Large intestine (tissue), 12 donors: Measurements from ENCODE around the gene LMBR1L. TPM values are rescaled to one million over a fixed set of nuclear protein-coding genes. Genes with fewer than 3 reads are reported as not detected.

Source experiments
- DNase-seq, 2 donors: peaks; one replicate each; pipeline versions ENCODE4 v3.0.0 to v3.0.0-alpha.2; 2013
- H3K27ac ChIP-seq: one replicate; pipeline ENCODE4 v1.5.1; 2013; ENCODE audit warnings: low read length
- H3K27me3 ChIP-seq: 2 replicates; pipeline ENCODE4 v1.6.1; 2013; ENCODE audit warnings: low read length; ENCODE audit not compliant: control insufficient read depth, insufficient read depth
- H3K36me3 ChIP-seq: 2 replicates; pipeline ENCODE4 v1.6.1; 2013; ENCODE audit warnings: low read length; ENCODE audit not compliant: control insufficient read depth, insufficient read depth
- H3K4me1 ChIP-seq: one replicate; pipeline ENCODE4 v1.6.1; 2013; ENCODE audit warnings: low read length; ENCODE audit not compliant: control insufficient read depth, insufficient read depth
- H3K4me3 ChIP-seq: one replicate; pipeline ENCODE4 v1.5.1; 2013; ENCODE audit warnings: low read length
- H3K9me3 ChIP-seq: one replicate; pipeline ENCODE4 v1.6.1; 2013; ENCODE audit warnings: mild to moderate bottlenecking, low read depth, low read length, moderate library complexity; ENCODE audit not compliant: control insufficient read depth
- WGBS: methylation state at CpG from one replicate; pipeline ENCODE4 v1.1.5; 2013; ENCODE audit warnings: low lambda C conversion rate; ENCODE audit not compliant: insufficient coverage; 5-methylcytosine and 5-hydroxymethylcytosine counted together
- long read RNA-seq, 11 donors: transcript quantifications; one replicate each; lab custom pipeline, GENCODE V29; 2026
- polyA plus RNA-seq: library from polyadenylated mRNA; unstranded; fragments of 120-200 nt; gene quantifications from one replicate; pipeline ENCODE4 v1.2.1, GENCODE V29; 2013

The LMBR1L gene, protein sequence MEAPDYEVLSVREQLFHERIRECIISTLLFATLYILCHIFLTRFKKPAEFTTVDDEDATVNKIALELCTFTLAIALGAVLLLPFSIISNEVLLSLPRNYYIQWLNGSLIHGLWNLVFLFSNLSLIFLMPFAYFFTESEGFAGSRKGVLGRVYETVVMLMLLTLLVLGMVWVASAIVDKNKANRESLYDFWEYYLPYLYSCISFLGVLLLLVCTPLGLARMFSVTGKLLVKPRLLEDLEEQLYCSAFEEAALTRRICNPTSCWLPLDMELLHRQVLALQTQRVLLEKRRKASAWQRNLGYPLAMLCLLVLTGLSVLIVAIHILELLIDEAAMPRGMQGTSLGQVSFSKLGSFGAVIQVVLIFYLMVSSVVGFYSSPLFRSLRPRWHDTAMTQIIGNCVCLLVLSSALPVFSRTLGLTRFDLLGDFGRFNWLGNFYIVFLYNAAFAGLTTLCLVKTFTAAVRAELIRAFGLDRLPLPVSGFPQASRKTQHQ
- 111 TPM for polyA plus RNA-seq
- long read RNA-seq, donor 1, partial matches to known transcripts: 5 of 9 reads
- long read RNA-seq, donor 1, other reads (novel, unspliced or antisense): 0 of 9 reads
- long read RNA-seq, donor 2, partial matches to known transcripts: 13 of 21 reads
- long read RNA-seq, donor 2, other reads (novel, unspliced or antisense): 0 of 21 reads
- long read RNA-seq, donor 3: 0 reads
- long read RNA-seq, donor 4, partial matches to known transcripts: 0 of 1 reads
- long read RNA-seq, donor 4, other reads (novel, unspliced or antisense): 0 of 1 reads
- long read RNA-seq, donor 5, partial matches to known transcripts: 0 of 5 reads
- long read RNA-seq, donor 5, other reads (novel, unspliced or antisense): 0 of 5 reads
- long read RNA-seq, donor 6, transcript LMBR1L-221 (2 exons, 874 nt): major isoform, 8 of 10 reads
- long read RNA-seq, donor 6, partial matches to known transcripts: 0 of 10 reads
- long read RNA-seq, donor 6, other reads (novel, unspliced or antisense): 0 of 10 reads
- long read RNA-seq, donor 7, partial matches to known transcripts: 0 of 7 reads
- long read RNA-seq, donor 7, other reads (novel, unspliced or antisense): 0 of 7 reads
- long read RNA-seq, donor 8, transcript LMBR1L-221 (2 exons, 874 nt): major isoform, 7 of 23 reads
- long read RNA-seq, donor 8, partial matches to known transcripts: 13 of 23 reads
- long read RNA-seq, donor 8, other reads (novel, unspliced or antisense): 0 of 23 reads
- long read RNA-seq, donor 9, transcript LMBR1L-221 (2 exons, 874 nt): minor isoform, 5 of 13 reads
- long read RNA-seq, donor 9, transcript LMBR1L-201 (17 exons, 2,934 nt): major isoform, 6 of 13 reads
- long read RNA-seq, donor 9, partial matches to known transcripts: 0 of 13 reads
- long read RNA-seq, donor 9, other reads (novel, unspliced or antisense): 0 of 13 reads
- long read RNA-seq, donor 10, partial matches to known transcripts: 7 of 12 reads
- long read RNA-seq, donor 10, other reads (novel, unspliced or antisense): 0 of 12 reads
- long read RNA-seq, donor 11, transcript LMBR1L-221 (2 exons, 874 nt): major isoform, 5 of 8 reads
- long read RNA-seq, donor 11, partial matches to known transcripts: 0 of 8 reads
- long read RNA-seq, donor 11, other reads (novel, unspliced or antisense): 0 of 8 reads

DNA sequence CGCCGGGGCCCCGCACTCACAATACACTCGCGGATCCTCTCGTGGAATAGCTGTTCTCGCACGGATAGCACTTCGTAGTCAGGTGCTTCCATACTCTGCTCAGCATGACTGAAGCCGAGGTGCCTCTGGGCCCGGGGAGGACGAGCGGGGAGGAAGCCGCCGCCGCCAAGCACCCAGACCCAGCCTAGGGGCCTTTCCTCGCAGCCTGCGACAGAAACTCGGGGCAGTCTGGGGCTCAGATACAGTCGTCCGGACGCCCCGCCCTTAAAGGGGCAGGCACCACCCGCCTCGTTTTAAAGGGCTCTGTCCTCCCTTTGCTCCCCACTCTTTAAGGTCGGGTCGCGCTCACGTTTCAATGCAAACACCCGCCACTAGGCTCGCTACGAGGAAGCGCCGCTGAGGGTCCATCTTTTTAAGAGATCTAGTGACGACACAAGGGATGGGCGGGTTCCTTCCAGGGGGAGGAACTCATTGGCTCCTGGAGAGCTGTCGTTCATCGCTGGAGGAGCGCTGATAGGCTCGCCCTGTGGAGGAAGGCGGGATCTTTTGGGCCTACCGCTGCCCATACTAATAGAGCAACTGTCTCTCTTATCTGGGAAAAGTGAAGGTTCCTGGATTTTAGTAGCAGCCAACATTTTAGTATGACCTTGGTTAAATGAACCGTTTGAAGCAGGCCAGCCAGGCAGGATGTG lies at the start of gene LMBR1L:
Gene LMBR1L (minus strand): TSS at position 384 of the 692 bp plus-strand sequence. CDS start 292 bp downstream, at position 92.
- H3K36me3 ChIP-seq: peaks cover 13% of the 10 kb centered on the region
- peaks cover 36% of the 10 kb centered on the region for H3K4me1 ChIP-seq
- H3K27me3 ChIP-seq: no peaks in the 10 kb centered on the region
- H3K27ac ChIP-seq: peak within 1 kb of the TSS; percentile 95
- peak within 1 kb of the TSS; percentile 95 for H3K4me3 ChIP-seq
- peak; percentile 97 to 98 for DNase-seq
- no CpG with 5 or more reads among the region's 43 CpGs for WGBS
- H3K9me3 ChIP-seq: no peaks in the 10 kb centered on the region

GRCh38 chr12:49160399-49160798 lies 49.8 kb upstream of the LMBR1L start:
- Histone ChIP-seq H3K9me3 (no peaks in the 10 kb centered on the region), H3K4me1 (no peaks in the 10 kb centered on the region), H3K27me3 (no peaks in the 10 kb centered on the region), H3K36me3 (no peaks in the 10 kb centered on the region), H3K27ac (no peak overlapping the region), H3K4me3 (no peak overlapping the region)
- 100% methylated on average over 1 of the region's 2 CpGs for WGBS
- no peak for DNase-seq

DNA sequence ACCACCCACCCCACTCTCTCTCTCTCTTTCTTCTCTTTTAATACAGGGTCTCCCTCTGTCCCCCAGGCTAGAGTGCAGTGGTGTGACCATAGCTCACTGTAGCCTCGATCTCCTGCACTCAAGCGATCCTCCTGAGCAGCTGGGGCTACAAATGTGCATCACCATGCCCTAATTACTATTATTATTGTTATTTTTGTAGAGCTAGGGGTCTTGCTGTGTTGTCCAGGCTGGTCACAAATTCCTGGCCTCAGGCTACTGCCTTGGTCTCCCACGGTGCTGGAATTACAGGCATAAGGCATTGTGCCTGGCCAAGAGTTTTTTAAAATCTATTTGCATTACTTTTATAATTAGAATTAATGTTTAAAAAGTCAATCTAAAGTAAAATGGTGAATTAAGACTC lies 43.6 kb upstream of the LMBR1L start:
- no peak overlapping the region for H3K4me3 ChIP-seq
- no peaks in the 10 kb centered on the region for H3K27me3 ChIP-seq
- no peak overlapping the region for H3K27ac ChIP-seq
- H3K36me3 ChIP-seq: no peaks in the 10 kb centered on the region
- DNase-seq: no peak
- no CpG with 5 or more reads among the region's 3 CpGs for WGBS
- H3K4me1 ChIP-seq: no peaks in the 10 kb centered on the region
- no peaks in the 10 kb centered on the region for H3K9me3 ChIP-seq

- H3K27ac ChIP-seq: no peak overlapping the region
- H3K4me3 ChIP-seq: no peak overlapping the region
- no peaks in the 10 kb centered on the region for H3K4me1 ChIP-seq
- no peaks in the 10 kb centered on the region for H3K36me3 ChIP-seq
- no peaks in the 10 kb centered on the region for H3K9me3 ChIP-seq
- WGBS: no CpG with 5 or more reads among the region's 2 CpGs
- DNase-seq: no peak
- no peaks in the 10 kb centered on the region for H3K27me3 ChIP-seq
These were observed 36.7 kb upstream of the LMBR1L start for GRCh38 chr12:49147384-49147783.

- DNase-seq: no peak
- no peaks in the 10 kb centered on the region for H3K27me3 ChIP-seq
- no peaks in the 10 kb centered on the region for H3K9me3 ChIP-seq
- no peaks in the 10 kb centered on the region for H3K4me1 ChIP-seq
- no CpG with 5 or more reads among the region's 1 CpG for whole genome bisulfite sequencing
- no peaks in the 10 kb centered on the region for H3K36me3 ChIP-seq
- no peak overlapping the region for H3K4me3 ChIP-seq
- no peak overlapping the region for H3K27ac ChIP-seq
These were observed 35.8 kb upstream of the LMBR1L start for GRCh38 chr12:49146406-49146805.

- no peak overlapping the region for H3K4me3 ChIP-seq
- H3K27me3 ChIP-seq: no peaks in the 10 kb centered on the region
- H3K9me3 ChIP-seq: no peaks in the 10 kb centered on the region
- no peaks in the 10 kb centered on the region for H3K36me3 ChIP-seq
- H3K27ac ChIP-seq: no peak overlapping the region
- H3K4me1 ChIP-seq: no peaks in the 10 kb centered on the region
- no peak for DNase-seq
- 80% methylated on average over 1 of the region's 2 CpGs for WGBS
These were observed 33.7 kb upstream of the LMBR1L start for GRCh38 chr12:49144384-49144783.

GRCh38 chr12:49138999-49139398 lies 28.4 kb upstream of the LMBR1L start:
- no CpG with 5 or more reads among the region's 2 CpGs for WGBS
- no peak for DNase-seq
- Histone ChIP-seq H3K27ac (no peak overlapping the region), H3K27me3 (no peaks in the 10 kb centered on the region), H3K4me1 (no peaks in the 10 kb centered on the region), H3K36me3 (no peaks in the 10 kb centered on the region), H3K4me3 (no peak overlapping the region), H3K9me3 (no peaks in the 10 kb centered on the region)

GRCh38 chr12:49138587-49138986 lies 27.9 kb upstream of the LMBR1L start:
- peak in 1 of 2 donors; percentile 4 for DNase-seq
- Histone ChIP-seq H3K9me3 (no peaks in the 10 kb centered on the region), H3K4me3 (no peak overlapping the region), H3K4me1 (no peaks in the 10 kb centered on the region), H3K36me3 (no peaks in the 10 kb centered on the region), H3K27ac (no peak overlapping the region), H3K27me3 (no peaks in the 10 kb centered on the region)
- no CpG with 5 or more reads among the region's 2 CpGs for WGBS

GRCh38 chr12:49137476-49137875 lies 26.8 kb upstream of the LMBR1L start:
- no peak for DNase-seq
- no CpG with 5 or more reads among the region's 1 CpG for WGBS

More at GRCh38 chr12:49137476-49137875, 26.8 kb upstream of the LMBR1L start:
- Histone ChIP-seq H3K27ac (no peak overlapping the region), H3K4me3 (no peak overlapping the region), H3K27me3 (no peaks in the 10 kb centered on the region), H3K36me3 (no peaks in the 10 kb centered on the region), H3K9me3 (no peaks in the 10 kb centered on the region), H3K4me1 (no peaks in the 10 kb centered on the region)
